HG03103 (cell line): ENCODE measurements around the gene MATN3.

Experiments used
- ATAC-seq: cut with Tn5 transposase; IDR thresholded peaks from one replicate; pipeline ENCODE4 v1.9.1; 2021; ENCODE audit warnings: low read depth; ENCODE audit not compliant: unreplicated experiment

The MATN3 gene

GRCh38 chr2:19943189-19943588 is 69.3 kb downstream of the MATN3 start:
- no peak for ATAC-seq

GRCh38 chr2:19942199-19942598 is 70.3 kb downstream of the MATN3 start:
- no peak for ATAC-seq
